SK-N-MC (cell line): ENCODE measurements around the gene USP31.

Source experiments
- DNase-seq: peaks from one replicate; pipeline ENCODE4 v3.0.0-alpha.2; 2011; ENCODE audit warnings: low read depth, low spot score
- H3K27ac ChIP-seq: fragments of 200-600 bp; sonication (generic); 2 replicates; pipeline ENCODE4 v1.5.1; 2016; ENCODE audit warnings: mixed run types
- H3K36me3 ChIP-seq: fragments of 200-600 bp; sonication (generic); 2 replicates; pipeline ENCODE4 v1.6.1; 2017; ENCODE audit warnings: antibody characterized with exemption, low read length, mixed read lengths; ENCODE audit not compliant: insufficient read depth
- H3K4me3 ChIP-seq: fragments of 200-600 bp; sonication (generic); 2 replicates; pipeline ENCODE4 v1.5.1; 2016
- H3K9ac ChIP-seq: fragments of 200-600 bp; sonication (generic); 2 replicates; pipeline ENCODE4 v1.8.0; 2017; ENCODE audit warnings: mixed run types, mixed read lengths; ENCODE audit not compliant: insufficient read length
- H3K9me3 ChIP-seq: fragments of 200-600 bp; sonication (generic); 2 replicates; pipeline ENCODE4 v1.6.1; 2017; ENCODE audit warnings: low read depth, mild to moderate bottlenecking, antibody characterized with exemption, low read length, moderate library complexity, mixed read lengths
- EZH2 ChIP-seq: fragments of 200-600 bp; sonication (generic); IDR thresholded peaks from one replicate; pipeline ENCODE4 v1.6.1; 2017; ENCODE audit warnings: antibody characterized with exemption
- FOXP2 ChIP-seq: optimal IDR thresholded peaks from 2 replicates; pipeline ENCODE3; 2011; ENCODE audit warnings: mild to moderate bottlenecking, moderate library complexity; ENCODE audit not compliant: insufficient read depth; ENCODE audit errors: extremely low read length, control extremely low read depth
- POLR2AphosphoS5 ChIP-seq: IDR thresholded peaks from 2 replicates; pipeline ENCODE4 v1.6.1; 2012; ENCODE audit warnings: mild to moderate bottlenecking, low read depth, low read length, borderline replicate concordance

Gene USP31

GRCh38 chr16:23072084-23072599 lies 77.1 kb downstream of the USP31 start:
- no peak overlapping the region for H3K27ac ChIP-seq
- H3K4me3 ChIP-seq, result no peak overlapping the region

GRCh38 chr16:23071196-23072083 lies 77.8 kb downstream of the USP31 start:
- TF ChIP-seq FOXP2, result no peak
- TF ChIP-seq POLR2AphosphoS5, result no peak
- no peak for TF ChIP-seq EZH2
- Histone ChIP-seq H3K4me3 (no peak overlapping the region), H3K36me3 (peaks cover 70% of the 10 kb centered on the region), H3K27ac (no peak overlapping the region), H3K9me3 (no peaks in the 10 kb centered on the region), H3K9ac (no peak overlapping the region)
- DNase-seq, result no peak

More at GRCh38 chr16:23072084-23072599, 77.1 kb downstream of the USP31 start:
- no peaks in the 10 kb centered on the region for H3K9me3 ChIP-seq
- H3K36me3 ChIP-seq, result peaks cover 65% of the 10 kb centered on the region
- TF ChIP-seq POLR2AphosphoS5 (no peak), EZH2 (no peak)
- DNase-seq, result no peak
- H3K9ac ChIP-seq, result no peak overlapping the region

GRCh38 chr16:23069844-23070243 lies 79.4 kb downstream of the USP31 start:
- no peak overlapping the region for H3K4me3 ChIP-seq
- H3K9ac ChIP-seq, result no peak overlapping the region
- no peak for TF ChIP-seq FOXP2
- TF ChIP-seq POLR2AphosphoS5, result no peak
- TF ChIP-seq EZH2, result no peak
- H3K36me3 ChIP-seq, result peaks cover 66% of the 10 kb centered on the region
- H3K9me3 ChIP-seq, result no peaks in the 10 kb centered on the region
- DNase-seq, result no peak
- H3K27ac ChIP-seq, result no peak overlapping the region

- no peak for DNase-seq
- H3K4me3 ChIP-seq, result no peak overlapping the region
- H3K36me3 ChIP-seq, result peaks cover 58% of the 10 kb centered on the region
- H3K9ac ChIP-seq, result no peak overlapping the region
- TF ChIP-seq FOXP2 (no peak), POLR2AphosphoS5 (no peak), EZH2 (no peak)
- H3K27ac ChIP-seq, result no peak overlapping the region
- H3K9me3 ChIP-seq, result no peaks in the 10 kb centered on the region
These were observed 81.0 kb downstream of the USP31 start for GRCh38 chr16:23068079-23068736.

- DNase-seq, result no peak
- peaks cover 48% of the 10 kb centered on the region for H3K36me3 ChIP-seq
- H3K27ac ChIP-seq, result no peak overlapping the region
- no peak overlapping the region for H3K9ac ChIP-seq
- TF ChIP-seq FOXP2 (no peak), POLR2AphosphoS5 (no peak), EZH2 (no peak)
- H3K9me3 ChIP-seq, result no peaks in the 10 kb centered on the region
- no peak overlapping the region for H3K4me3 ChIP-seq
These were observed 82.6 kb downstream of the USP31 start for GRCh38 chr16:23066676-23067075.

GRCh38 chr16:23064639-23065038 lies 84.6 kb downstream of the USP31 start:
- Histone ChIP-seq H3K9me3 (no peaks in the 10 kb centered on the region), H3K27ac (no peak overlapping the region), H3K36me3 (peaks cover 32% of the 10 kb centered on the region), H3K9ac (no peak overlapping the region), H3K4me3 (no peak overlapping the region)
- TF ChIP-seq POLR2AphosphoS5 (no peak), EZH2 (no peak), FOXP2 (no peak)
- no peak for DNase-seq

GRCh38 chr16:23062524-23062923 lies 86.7 kb downstream of the USP31 start:
- Histone ChIP-seq H3K36me3 (peaks cover 11% of the 10 kb centered on the region), H3K9me3 (no peaks in the 10 kb centered on the region), H3K4me3 (no peak overlapping the region), H3K9ac (no peak overlapping the region), H3K27ac (no peak overlapping the region)
- DNase-seq, result no peak
- no peak for TF ChIP-seq EZH2
- no peak for TF ChIP-seq POLR2AphosphoS5
- TF ChIP-seq FOXP2, result no peak

GRCh38 chr16:23061669-23062068 lies 87.6 kb downstream of the USP31 start:
- TF ChIP-seq FOXP2, result no peak
- TF ChIP-seq EZH2, result no peak
- TF ChIP-seq POLR2AphosphoS5, result no peak
- Histone ChIP-seq H3K27ac (no peak overlapping the region), H3K9ac (no peak overlapping the region), H3K36me3 (0 out of 2 replicates have a peak, but pooled peaks cover 4% of the 10 kb centered on the region), H3K4me3 (no peak overlapping the region), H3K9me3 (no peaks in the 10 kb centered on the region)
- DNase-seq, result no peak
